IMR-90 (cell line): Measurements from ENCODE around the gene CCPG1. TPM values are rescaled to one million over a fixed set of nuclear protein-coding genes. Genes with fewer than 3 reads are reported as not detected.

ENCODE experiments used
- ATAC-seq: fragments of 200-7000 bp; cut with Tn5 transposase; 2 replicates; pipeline ENCODE4 v1.9.1; 2020; ENCODE audit warnings: low read depth, mild to moderate bottlenecking, moderate library complexity
- BruUV-seq: library from RNA; stranded (reverse); fragments of 400-500 nt; replicated peaks from 2 replicates; lab custom pipeline; 2021; lab: Mats Ljungman, UMichigan
- CTCF ChIA-PET: fragments of 300-600 bp; formaldehyde crosslinking; extraction: SDS; loops from one replicate; lab custom pipeline; 2021; ENCODE audit warnings: antibody characterized with exemption; lab: Yijun Ruan, JAX
- POLR2A ChIA-PET: fragments of 300-600 bp; sonication (Branson Sonifier 250); formaldehyde crosslinking; loops from one replicate; lab custom pipeline; 2022; ENCODE audit warnings: antibody characterized with exemption; ENCODE audit not compliant: unreplicated experiment; lab: Charles Lee
- DNase-seq: peaks from one replicate; pipeline ENCODE4 v3.0.0; 2013
- H2AFZ ChIP-seq: replicated peaks from 2 replicates; pipeline ENCODE3; 2013; ENCODE audit warnings: low read length, mild to moderate bottlenecking; ENCODE audit not compliant: poor library complexity
- H2AK5ac ChIP-seq: 2 replicates; pipeline ENCODE4 v1.6.1; 2013; ENCODE audit warnings: low read depth, low read length, inconsistent platforms
- H2AK9ac ChIP-seq: replicated peaks from 2 replicates; pipeline ENCODE3; 2013; ENCODE audit warnings: mild to moderate bottlenecking, low read depth, low read length, moderate library complexity; ENCODE audit not compliant: poor library complexity
- H2BK120ac ChIP-seq: 2 replicates; pipeline ENCODE4 v1.6.1; 2013; ENCODE audit warnings: low read depth, low read length, inconsistent platforms
- H2BK15ac ChIP-seq: 3 replicates; pipeline ENCODE4 v1.6.1; 2013; ENCODE audit warnings: low read depth, low read length, inconsistent platforms
- H2BK20ac ChIP-seq: 2 replicates; pipeline ENCODE4 v1.6.1; 2013; ENCODE audit warnings: low read depth, mild to moderate bottlenecking, inconsistent platforms, low read length, moderate library complexity
- H2BK5ac ChIP-seq: 2 replicates; pipeline ENCODE4 v1.6.1; 2013; ENCODE audit warnings: mild to moderate bottlenecking, low read depth, low read length, inconsistent platforms; ENCODE audit not compliant: poor library complexity, severe bottlenecking
- H3K14ac ChIP-seq: replicated peaks from 2 replicates; pipeline ENCODE4 v1.6.1; 2013; ENCODE audit warnings: low read depth, low read length, inconsistent platforms
- H3K18ac ChIP-seq: 2 replicates; pipeline ENCODE4 v1.6.1; 2013; ENCODE audit warnings: low read depth, low read length, control low read depth
- H3K23ac ChIP-seq: 2 replicates; pipeline ENCODE4 v1.6.1; 2013; ENCODE audit warnings: low read depth, low read length, inconsistent platforms
- H3K27ac ChIP-seq: 2 replicates; pipeline ENCODE4 v1.5.1; 2013; ENCODE audit warnings: mild to moderate bottlenecking, control low read depth, low read length; ENCODE audit not compliant: insufficient read depth
- H3K27me3 ChIP-seq: 2 replicates; pipeline ENCODE4 v1.6.1; 2013; ENCODE audit warnings: low read length; ENCODE audit not compliant: control insufficient read depth, insufficient read depth
- H3K36me3 ChIP-seq: 2 replicates; pipeline ENCODE4 v1.6.1; 2013; ENCODE audit warnings: low read length, mixed read lengths; ENCODE audit not compliant: control insufficient read depth, insufficient read depth
- H3K4ac ChIP-seq: 2 replicates; pipeline ENCODE4 v1.6.1; 2013; ENCODE audit warnings: low read depth, low read length, inconsistent platforms
- H3K4me1 ChIP-seq: 2 replicates; pipeline ENCODE4 v1.6.1; 2013; ENCODE audit warnings: low read length, mixed read lengths; ENCODE audit not compliant: control insufficient read depth, insufficient read depth
- H3K4me2 ChIP-seq: 2 replicates; pipeline ENCODE4 v1.6.1; 2013; ENCODE audit warnings: low read depth, mild to moderate bottlenecking, control low read depth, low read length, moderate library complexity
- H3K4me3 ChIP-seq: 2 replicates; pipeline ENCODE4 v1.5.1; 2013; ENCODE audit warnings: low read depth, mild to moderate bottlenecking, control low read depth, low read length, moderate library complexity; ENCODE audit not compliant: insufficient read depth
- H3K56ac ChIP-seq: 2 replicates; pipeline ENCODE4 v1.6.1; 2013; ENCODE audit warnings: low read length, inconsistent platforms; ENCODE audit not compliant: insufficient read depth; ENCODE audit errors: extremely low read depth
- H3K79me1 ChIP-seq, 2 experiments: 2 replicates each; pipeline ENCODE4 v1.6.1; 2013; ENCODE audit warnings: low read length in 2 of 2, inconsistent platforms in 1 of 2, low read depth in 1 of 2
- H3K9ac ChIP-seq: 2 replicates; pipeline ENCODE4 v1.6.1; 2013; ENCODE audit warnings: low read depth, low read length, control low read depth
- H3K9me1 ChIP-seq: 2 replicates; pipeline ENCODE4 v1.6.1; 2013; ENCODE audit warnings: low read length, inconsistent platforms; ENCODE audit not compliant: insufficient read depth
- H3K9me3 ChIP-seq: 2 replicates; pipeline ENCODE4 v1.6.1; 2013; ENCODE audit warnings: low read length; ENCODE audit not compliant: control insufficient read depth, insufficient read depth
- H4K20me1 ChIP-seq: 2 replicates; pipeline ENCODE4 v1.6.1; 2013; ENCODE audit warnings: low read length, inconsistent platforms; ENCODE audit not compliant: insufficient read depth
- H4K5ac ChIP-seq: 2 replicates; pipeline ENCODE4 v1.6.1; 2013; ENCODE audit warnings: mild to moderate bottlenecking, low read depth, low read length, control low read depth
- H4K8ac ChIP-seq, 2 experiments: 2 replicates each; pipeline ENCODE4 v1.6.1; 2013; ENCODE audit warnings: low read depth in 2 of 2, low read length in 2 of 2, control low read depth in 1 of 2, inconsistent platforms in 1 of 2
- H4K91ac ChIP-seq: 2 replicates; pipeline ENCODE4 v1.6.1; 2013; ENCODE audit warnings: low read depth, low read length, inconsistent platforms; ENCODE audit not compliant: insufficient read depth
- BHLHE40 ChIP-seq: fragments of 150-350 bp; IDR thresholded peaks from 2 replicates; pipeline ENCODE4 v1.6.1; 2016; ENCODE audit warnings: mild to moderate bottlenecking, low read depth, low read length
- CEBPB ChIP-seq: IDR thresholded peaks from 2 replicates; pipeline ENCODE4 v1.6.1; 2012; ENCODE audit warnings: low read depth, low read length, improper control_type of control experiment
- CHD1 ChIP-seq: IDR thresholded peaks from 2 replicates; pipeline ENCODE4 v1.6.1; 2012; ENCODE audit warnings: low read depth, low read length, improper control_type of control experiment
- ELK1 ChIP-seq: fragments of 150-350 bp; IDR thresholded peaks from 2 replicates; pipeline ENCODE4 v1.6.1; 2016; ENCODE audit warnings: low read depth, mild to moderate bottlenecking, low read length, moderate library complexity, borderline replicate concordance
- FOS ChIP-seq: fragments of 150-350 bp; IDR thresholded peaks from 2 replicates; pipeline ENCODE4 v1.6.1; 2016; ENCODE audit warnings: low read depth, low read length
- MAFK ChIP-seq: IDR thresholded peaks from 2 replicates; pipeline ENCODE4 v1.6.1; 2012; ENCODE audit warnings: low read depth, low read length, improper control_type of control experiment
- MAZ ChIP-seq: IDR thresholded peaks from 2 replicates; pipeline ENCODE4 v1.6.1; 2012; ENCODE audit warnings: low read depth, mild to moderate bottlenecking, low read length, improper control_type of control experiment, moderate library complexity, borderline replicate concordance
- MXI1 ChIP-seq: IDR thresholded peaks from 2 replicates; pipeline ENCODE4 v1.6.1; 2012; ENCODE audit warnings: low read depth, mild to moderate bottlenecking, low read length, moderate library complexity, borderline replicate concordance
- NFE2L2 ChIP-seq: fragments of 150-350 bp; IDR thresholded peaks from 2 replicates; pipeline ENCODE4 v1.6.1; 2016; ENCODE audit warnings: low read depth, mild to moderate bottlenecking, low read length
- POLR2A ChIP-seq: IDR thresholded peaks from 2 replicates; pipeline ENCODE4 v1.6.1; 2012; ENCODE audit warnings: mild to moderate bottlenecking, low read depth, low read length
- RAD21 ChIP-seq: IDR thresholded peaks from 2 replicates; pipeline ENCODE4 v1.6.1; 2012; ENCODE audit warnings: low read length, improper control_type of control experiment
- RCOR1 ChIP-seq: IDR thresholded peaks from 2 replicates; pipeline ENCODE4 v1.6.1; 2012; ENCODE audit warnings: mild to moderate bottlenecking, low read length, improper control_type of control experiment; ENCODE audit not compliant: insufficient replicate concordance
- RFX5 ChIP-seq: IDR thresholded peaks from 2 replicates; pipeline ENCODE4 v1.8.0; 2012; ENCODE audit warnings: low read depth, mild to moderate bottlenecking, low read length, moderate library complexity
- SMC3 ChIP-seq: fragments of 150-350 bp; IDR thresholded peaks from 2 replicates; pipeline ENCODE4 v1.6.1; 2016; ENCODE audit warnings: low read depth, mild to moderate bottlenecking, antibody characterized with exemption, low read length, moderate library complexity
- USF2 ChIP-seq: fragments of 150-350 bp; IDR thresholded peaks from 2 replicates; pipeline ENCODE4 v1.6.1; 2017; ENCODE audit warnings: mild to moderate bottlenecking, antibody characterized with exemption, low read length, low read depth
- WGBS, 2 experiments: methylation state at CpG; one replicate each; pipeline versions ENCODE4 v1.1.5 to v1.1.7; 2013; ENCODE audit warnings: missing lambda C conversion rate in 2 of 2; ENCODE audit not compliant: insufficient read length in 1 of 2; ENCODE audit errors: extremely low coverage in 2 of 2; 5-methylcytosine and 5-hydroxymethylcytosine counted together
- dilution Hi-C: fragments of 300-500 bp; cut with HindIII; formaldehyde crosslinking; loops from one replicate; pipeline ENCODE4 v1.14.3; 2018; ENCODE audit warnings: low sequenced_read_pairs; ENCODE audit not compliant: unreplicated experiment
- in situ Hi-C: fragments of 300-500 bp; cut with MboI; formaldehyde crosslinking; loops from 3 replicates; pipeline ENCODE4 v1.14.3; 2019; ENCODE audit warnings: low sequenced_read_pairs, inconsistent platforms, mixed read lengths
- intact Hi-C: fragments of 100-400 bp; cut with micrococcal nuclease; formaldehyde crosslinking; loops from 2 replicates; pipeline ENCODE4 v1.10.0; 2022
- polyA plus RNA-seq, 3 experiments: library from polyadenylated mRNA; depleted of rRNA; stranded (reverse); fragments of >200 nt; gene quantifications; 2 replicates each; pipeline ENCODE4 v1.2.3, GENCODE V29; 2012; ENCODE audit warnings: low replicate concordance in 1 of 3
- total RNA-seq: library from RNA; depleted of rRNA; stranded (reverse); fragments of >200 nt; gene quantifications from 2 replicates; pipeline ENCODE4 v1.2.3, GENCODE V29; 2012
- TF ChIP-seq, protein P1 (sequence below): conservative IDR thresholded peaks from 2 replicates; pipeline ENCODE4 v1.5.1; 2012; ENCODE audit warnings: mild to moderate bottlenecking, low read depth, low read length, improper control_type of control experiment

CCPG1 gene
- total and polyA plus RNA-seq, 2 of the 4 experiments (the other 2 are of a cell fraction) = 11.4 to 14.3 TPM

DNA sequence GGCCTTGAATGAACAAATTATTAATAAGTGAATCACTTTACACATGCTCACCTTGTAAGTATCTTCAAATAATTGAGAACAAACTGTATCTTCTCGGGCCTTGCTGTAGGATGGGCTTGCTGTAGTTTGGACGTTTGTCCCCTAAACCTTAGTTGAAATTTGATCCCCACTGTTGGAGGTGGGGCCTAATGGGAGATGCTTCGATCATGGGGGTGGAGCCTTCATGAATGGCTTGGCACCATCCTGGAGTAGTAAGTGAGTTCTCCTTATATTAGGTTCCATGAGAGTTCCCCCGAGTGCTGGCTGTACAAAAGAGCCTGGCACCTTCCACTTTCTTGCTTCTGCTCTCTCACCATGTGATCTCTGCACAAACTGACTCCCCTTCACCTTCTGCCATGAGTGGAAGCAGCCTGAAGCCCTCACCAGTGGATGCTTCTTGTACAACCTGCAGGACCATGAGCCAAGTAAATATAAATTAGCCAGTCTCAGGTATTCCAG, 59.8 kb downstream of the CCPG1 start:
- in situ Hi-C loops = no loop called here
- intact Hi-C loops = no loop called here
- H2BK5ac ChIP-seq = no peak overlapping the region
- no peaks in the 10 kb centered on the region for H3K27me3 ChIP-seq
- no peak overlapping the region for H2BK120ac ChIP-seq
- CTCF ChIA-PET = interaction anchor here (0.6 kb wide), 1 partner anchor 127 kb away, joined by 3 read pairs; no protein-coding TSS in a partner anchor
- H4K20me1 ChIP-seq = no peaks in the 10 kb centered on the region
- DNase-seq = no peak
- no peak overlapping the region for H3K27ac ChIP-seq
- TF ChIP-seq SMC3 (no peak), FOS (no peak), RAD21 (no peak), RFX5 (no peak), MAFK (no peak), BHLHE40 (no peak), NFE2L2 (no peak), CEBPB (no peak), RCOR1 (no peak), MAZ (no peak), ELK1 (no peak), USF2 (no peak), CHD1 (no peak), MXI1 (no peak), POLR2A (no peak)
- TF ChIP-seq, protein P1, sequence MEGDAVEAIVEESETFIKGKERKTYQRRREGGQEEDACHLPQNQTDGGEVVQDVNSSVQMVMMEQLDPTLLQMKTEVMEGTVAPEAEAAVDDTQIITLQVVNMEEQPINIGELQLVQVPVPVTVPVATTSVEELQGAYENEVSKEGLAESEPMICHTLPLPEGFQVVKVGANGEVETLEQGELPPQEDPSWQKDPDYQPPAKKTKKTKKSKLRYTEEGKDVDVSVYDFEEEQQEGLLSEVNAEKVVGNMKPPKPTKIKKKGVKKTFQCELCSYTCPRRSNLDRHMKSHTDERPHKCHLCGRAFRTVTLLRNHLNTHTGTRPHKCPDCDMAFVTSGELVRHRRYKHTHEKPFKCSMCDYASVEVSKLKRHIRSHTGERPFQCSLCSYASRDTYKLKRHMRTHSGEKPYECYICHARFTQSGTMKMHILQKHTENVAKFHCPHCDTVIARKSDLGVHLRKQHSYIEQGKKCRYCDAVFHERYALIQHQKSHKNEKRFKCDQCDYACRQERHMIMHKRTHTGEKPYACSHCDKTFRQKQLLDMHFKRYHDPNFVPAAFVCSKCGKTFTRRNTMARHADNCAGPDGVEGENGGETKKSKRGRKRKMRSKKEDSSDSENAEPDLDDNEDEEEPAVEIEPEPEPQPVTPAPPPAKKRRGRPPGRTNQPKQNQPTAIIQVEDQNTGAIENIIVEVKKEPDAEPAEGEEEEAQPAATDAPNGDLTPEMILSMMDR = no peak
- no peak overlapping the region for H3K4me3 ChIP-seq
- no TSS peak for BruUV-seq
- H3K56ac ChIP-seq = no peak overlapping the region
- no peak overlapping the region for H3K4ac ChIP-seq
- WGBS, 2 experiments = 67% methylated on average over 1 of the region's 4 CpGs; no CpG with 5 or more reads in 1 of the 2 experiments
- H4K8ac ChIP-seq = no peak overlapping the region
- H4K5ac ChIP-seq = no peak overlapping the region
- H2AK5ac ChIP-seq = no peak overlapping the region
- H3K36me3 ChIP-seq = no peaks in the 10 kb centered on the region
- H2AFZ ChIP-seq = no peak overlapping the region
- H3K9me3 ChIP-seq = no peaks in the 10 kb centered on the region
- H3K79me1 ChIP-seq = no peaks in the 10 kb centered on the region
- ATAC-seq = no peak
- H3K9ac ChIP-seq = no peak overlapping the region
- no peak overlapping the region for H2BK15ac ChIP-seq
- no peak overlapping the region for H2AK9ac ChIP-seq
- no peak overlapping the region for H3K18ac ChIP-seq
- peaks cover 2% of the 10 kb centered on the region for H3K4me1 ChIP-seq
- H2BK20ac ChIP-seq = no peak overlapping the region
- dilution Hi-C loops = no loop called here
- no peak overlapping the region for H3K23ac ChIP-seq
- H3K14ac ChIP-seq = no peak overlapping the region
- H4K91ac ChIP-seq = no peak overlapping the region
- POLR2A ChIA-PET = no interaction called here
- no peak overlapping the region for H3K4me2 ChIP-seq
- H3K9me1 ChIP-seq = no peaks in the 10 kb centered on the region
